UCSD-AML1 (cell line): ENCODE data around the gene ZDHHC8.

ENCODE experiments used
- DNase-seq: peaks from one replicate; lab custom pipeline; 2025; ENCODE audit not compliant: unreplicated experiment; lab: John Stamatoyannopoulos, UW

ZDHHC8 gene

DNA sequence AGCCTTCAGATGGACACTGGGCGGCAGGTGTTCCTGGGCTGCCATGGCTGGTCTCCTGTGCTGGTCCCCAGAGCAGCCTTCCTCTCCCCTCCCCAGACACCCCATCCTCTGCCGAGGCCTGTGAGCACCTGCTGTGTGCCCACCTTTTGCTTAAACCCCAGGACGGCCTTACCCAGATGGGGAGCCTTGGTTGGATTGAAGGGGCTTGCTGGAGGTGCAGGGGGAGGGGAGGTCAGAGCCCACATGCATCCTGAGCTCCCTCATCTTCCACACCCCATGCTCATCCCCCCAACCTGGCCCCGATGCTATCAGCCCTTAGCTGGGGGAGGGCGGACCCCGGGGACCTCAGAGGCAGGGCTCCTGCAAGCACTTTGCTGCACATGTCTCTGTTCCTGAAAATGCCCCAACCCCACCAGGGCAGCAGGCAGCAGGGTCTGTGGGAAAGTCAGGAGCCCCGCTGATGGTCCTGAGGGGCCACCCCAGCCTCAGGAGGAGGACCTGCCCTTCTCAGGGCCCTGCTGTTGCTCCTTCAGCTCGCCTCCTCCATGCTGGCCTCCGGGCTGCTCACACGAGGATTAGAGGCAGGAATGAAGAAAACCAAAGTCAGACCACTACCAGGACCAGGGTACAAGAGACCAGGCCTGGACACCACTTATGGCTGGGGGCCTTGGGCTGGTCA is 60.8 kb downstream of the ZDHHC8 start:
- no peak for DNase-seq

DNA sequence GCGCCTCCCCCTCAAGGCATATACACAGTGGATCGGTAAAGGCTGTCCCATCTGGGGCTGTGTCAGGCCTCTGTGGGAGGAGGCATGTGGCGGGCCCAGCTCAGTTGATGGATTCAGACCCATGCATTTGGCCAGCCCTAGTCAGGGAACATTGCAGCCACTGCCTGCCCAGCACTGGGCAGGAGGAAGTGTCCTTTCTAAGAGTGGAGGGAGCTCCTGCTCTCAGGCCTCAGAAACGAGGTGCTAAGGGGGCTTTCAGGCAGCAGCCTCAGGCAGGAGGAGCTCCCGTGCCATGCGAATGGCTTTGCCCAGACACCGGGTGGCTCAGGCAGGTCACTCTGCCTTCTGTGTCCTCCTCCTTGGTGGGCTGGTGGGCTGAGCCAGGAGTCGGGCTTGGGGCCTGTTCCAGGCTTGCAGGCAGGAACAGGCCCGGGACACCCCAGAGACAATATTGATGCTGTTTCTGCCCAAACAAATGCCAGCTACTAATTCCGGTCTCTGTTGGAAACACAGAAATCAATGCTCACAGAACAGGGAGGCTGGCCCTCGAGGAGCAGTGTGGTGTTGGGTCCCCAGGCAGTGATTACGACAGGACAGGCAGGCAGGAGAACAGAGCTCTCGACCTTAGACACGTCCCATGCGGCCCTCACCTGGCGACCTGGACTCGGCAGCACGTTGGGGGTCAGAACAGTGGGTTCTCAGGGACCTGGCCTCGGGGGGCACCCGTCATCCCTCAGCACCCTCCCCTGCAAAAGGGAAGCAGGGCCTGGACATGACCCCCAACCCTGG is 61.6 kb downstream of the ZDHHC8 start:
- no peak for DNase-seq

DNA sequence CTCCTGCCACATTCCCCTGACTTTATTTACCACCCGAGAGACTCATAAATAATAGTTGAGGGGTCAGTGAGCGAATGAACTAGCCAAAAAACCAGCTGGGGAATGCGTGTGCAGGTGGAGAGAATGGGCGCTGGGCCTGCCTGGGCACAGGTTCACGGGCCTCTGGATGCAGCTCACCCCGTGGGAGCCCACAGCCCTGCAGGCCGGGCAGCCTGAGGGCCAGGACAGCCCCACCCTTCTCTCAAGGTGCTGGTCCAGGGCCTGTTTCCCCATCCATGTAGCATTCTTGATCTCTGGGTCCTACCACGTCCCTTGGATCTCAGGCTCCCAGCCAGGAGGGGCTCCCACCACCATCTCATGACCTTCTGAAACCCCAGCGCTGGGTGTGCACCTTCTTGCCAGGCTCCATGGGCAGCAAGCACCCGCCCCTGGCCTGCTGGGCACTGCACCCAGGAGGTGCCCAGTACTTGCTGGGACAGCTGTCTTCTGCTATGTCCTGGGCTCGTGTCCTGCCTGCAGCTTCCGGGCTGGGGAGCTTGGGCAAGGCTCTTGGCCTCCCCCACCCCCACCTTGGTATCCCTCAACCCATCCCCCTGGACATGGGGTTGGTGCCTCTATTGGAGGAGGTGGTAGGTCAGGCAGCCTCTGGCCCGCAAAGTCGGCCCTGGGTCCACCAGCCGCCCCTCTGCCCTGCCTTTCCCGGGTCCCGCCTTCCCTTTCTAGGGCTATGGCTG is 62.3 kb downstream of the ZDHHC8 start:
- DNase-seq = no peak

DNA sequence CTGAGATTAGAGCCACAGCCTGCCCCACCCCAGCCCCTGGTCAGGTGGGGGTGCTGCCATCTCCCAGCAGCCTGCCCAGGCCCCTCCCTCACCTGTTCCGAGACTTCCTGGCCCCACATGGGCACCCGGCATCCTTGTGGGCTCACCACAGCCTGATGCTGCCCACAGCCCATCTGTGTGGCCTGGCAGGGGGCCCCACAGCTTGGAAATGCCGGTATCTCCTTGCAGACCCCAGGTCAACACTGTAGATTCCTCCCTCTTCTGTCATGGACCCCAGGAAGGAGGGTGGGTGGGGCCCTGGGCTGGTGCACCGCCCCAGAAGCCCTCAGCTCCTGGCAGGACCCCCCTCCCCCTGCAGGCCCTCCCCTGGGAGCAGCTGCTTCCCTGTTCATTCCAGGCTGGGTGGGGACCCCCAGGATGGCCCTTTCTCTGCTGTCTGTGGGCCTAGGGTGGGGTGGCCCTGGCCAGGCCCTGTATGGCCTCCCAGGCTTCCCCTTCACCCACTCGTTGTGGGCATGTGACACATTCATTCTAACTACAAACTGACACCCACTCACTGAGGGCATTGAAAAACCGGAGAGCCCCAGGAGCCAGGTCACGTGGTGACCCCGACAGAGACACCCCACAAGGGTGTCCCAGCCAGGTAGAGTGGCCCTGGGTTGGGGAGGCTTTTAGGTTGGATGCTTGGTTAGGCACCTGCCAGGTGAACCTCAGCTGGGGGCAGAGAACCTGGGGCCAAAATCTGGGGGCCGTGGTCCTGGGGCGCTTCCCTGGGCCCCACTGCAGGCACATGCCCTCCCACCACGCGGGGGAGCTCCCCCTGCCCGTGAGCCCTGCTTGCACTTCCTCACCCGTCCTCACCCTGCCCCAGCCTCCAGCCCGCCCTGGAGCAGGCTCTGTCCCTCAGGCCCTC is 63.3 kb downstream of the ZDHHC8 start:
- no peak for DNase-seq

DNA sequence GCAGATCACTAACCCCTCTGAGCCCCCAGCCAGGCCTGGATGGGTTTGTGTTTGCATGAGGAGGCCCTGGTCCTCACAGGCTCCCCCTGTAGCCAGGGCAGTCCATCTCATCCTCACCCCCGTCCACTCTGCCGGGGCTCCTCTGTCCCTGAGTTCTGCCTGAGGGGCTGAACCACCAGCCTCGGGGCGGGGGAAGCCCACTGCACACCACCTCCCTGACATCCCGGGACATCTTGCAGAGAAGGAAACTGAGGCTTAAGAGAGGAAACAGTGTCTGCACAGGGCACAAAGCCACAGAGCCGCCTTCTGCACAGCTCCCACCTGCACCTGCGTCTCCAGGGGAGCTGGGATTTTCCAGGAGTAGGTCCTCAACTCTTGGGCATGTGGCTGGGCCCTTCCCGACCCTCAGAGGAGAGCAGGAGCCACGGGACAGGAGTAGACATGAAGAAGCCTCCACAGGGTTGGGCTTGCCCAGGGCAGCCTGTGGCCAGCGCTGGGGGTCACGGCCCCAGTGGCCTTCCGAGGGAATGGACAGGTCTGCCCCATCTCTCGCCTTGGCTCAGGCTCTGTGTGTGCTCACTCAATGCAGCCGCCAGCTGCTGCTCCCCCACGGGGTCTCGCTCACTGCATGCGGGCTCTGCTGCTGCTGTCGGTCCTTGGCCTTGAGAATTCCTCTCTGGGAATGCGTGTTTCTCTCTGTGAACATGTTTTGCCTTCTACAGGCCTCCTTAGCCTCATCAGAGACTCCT is 64.7 kb downstream of the ZDHHC8 start:
- DNase-seq = no peak
